Measurements from ENCODE around the gene PTPN14. TPM values are rescaled to one million over a fixed set of nuclear protein-coding genes. Genes with fewer than 3 reads are reported as not detected.

Gene PTPN14
- total RNA-seq, 1 experiment from 2014 or later = 47.7 TPM

- no peak for DNase-seq (ENCODE audit: low read depth)
Measured at GRCh38 chr1:214435867-214436266, 115.5 kb downstream of the PTPN14 start.

- DNase-seq (ENCODE audit: low read depth) = no peak
Measured at GRCh38 chr1:214432245-214432644, 119.2 kb downstream of the PTPN14 start.

GRCh38 chr1:214429951-214430770, 121.2 kb downstream of the PTPN14 start:
- DNase-seq (ENCODE audit: low read depth) = peak; percentile 41

GRCh38 chr1:214427871-214428277, 123.5 kb downstream of the PTPN14 start:
- peak; percentile 99 for DNase-seq (ENCODE audit: low read depth)

GRCh38 chr1:214426426-214426812, 125.0 kb downstream of the PTPN14 start:
- DNase-seq (ENCODE audit: low read depth) = no peak

GRCh38 chr1:214425716-214426425, 125.5 kb downstream of the PTPN14 start:
- DNase-seq (ENCODE audit: low read depth) = peak; percentile 54

GRCh38 chr1:214425101-214425500, 126.3 kb downstream of the PTPN14 start:
- DNase-seq (ENCODE audit: low read depth) = no peak

- DNase-seq (ENCODE audit: low read depth) = no peak
Measured at GRCh38 chr1:214423045-214423444, 128.4 kb downstream of the PTPN14 start.

GRCh38 chr1:214422137-214422671, 129.2 kb downstream of the PTPN14 start:
- peak; percentile 99 for DNase-seq (ENCODE audit: low read depth)

- no peak for DNase-seq (ENCODE audit: low read depth)
Measured at GRCh38 chr1:214420833-214421232, 130.6 kb downstream of the PTPN14 start.

- DNase-seq (ENCODE audit: low read depth) = no peak
Measured at GRCh38 chr1:214420341-214420740, 131.1 kb downstream of the PTPN14 start.

- DNase-seq (ENCODE audit: low read depth) = no peak
Measured at GRCh38 chr1:214419650-214420049, 131.8 kb downstream of the PTPN14 start.

GRCh38 chr1:214418391-214418790, 133.0 kb downstream of the PTPN14 start:
- DNase-seq (ENCODE audit: low read depth) = peak; percentile 71

- no peak for DNase-seq (ENCODE audit: low read depth)
Measured at GRCh38 chr1:214417545-214418210, 133.7 kb downstream of the PTPN14 start.

- no peak for DNase-seq (ENCODE audit: low read depth)
Measured at GRCh38 chr1:214416858-214417257, 134.5 kb downstream of the PTPN14 start.

GRCh38 chr1:214416417-214416816, 135.0 kb downstream of the PTPN14 start:
- DNase-seq (ENCODE audit: low read depth) = peak; percentile 87

GRCh38 chr1:214415131-214415530, 136.3 kb downstream of the PTPN14 start:
- no peak for DNase-seq (ENCODE audit: low read depth)

GRCh38 chr1:214414691-214415090, 136.7 kb downstream of the PTPN14 start:
- DNase-seq (ENCODE audit: low read depth) = no peak

GRCh38 chr1:214413315-214413714, 138.1 kb downstream of the PTPN14 start:
- DNase-seq (ENCODE audit: low read depth) = no peak

GRCh38 chr1:214404571-214405213, 146.7 kb downstream of the PTPN14 start:
- DNase-seq (ENCODE audit: low read depth) = no peak

GRCh38 chr1:214404154-214404553, 147.2 kb downstream of the PTPN14 start:
- no peak for DNase-seq (ENCODE audit: low read depth)

- DNase-seq (ENCODE audit: low read depth) = no peak
Measured at GRCh38 chr1:214403431-214403830, 148.0 kb downstream of the PTPN14 start.
